SK-N-SH treated with all-trans-retinoic acid at 6 μM for 48 hours (cell line): Measurements from ENCODE around the gene SERTAD1.
"Not testable (repeated sequence)": the region's sequence is repeated elsewhere in the genome, so short reads cannot be mapped to it uniquely, and the experiment has no call there.

Experiments
- ARNTL ChIP-seq: fragments of 450-650 bp; formaldehyde crosslinking; IDR thresholded peaks from 2 replicates; pipeline ENCODE4 v1.5.0; 2020; ENCODE audit warnings: low read depth, mild to moderate bottlenecking, moderate library complexity, borderline replicate concordance
- BACH2 ChIP-seq: fragments of 250-450 bp; sonication (Bioruptor Pico); IDR thresholded peaks from 2 replicates; pipeline ENCODE4 v1.9.0; 2021; ENCODE audit warnings: mild to moderate bottlenecking, borderline replicate concordance
- ISL1 ChIP-seq: fragments of 250-450 bp; sonication (Bioruptor Pico); IDR thresholded peaks from 2 replicates; pipeline ENCODE4 v2.1.2; 2022; ENCODE audit warnings: mild to moderate bottlenecking, moderate library complexity
- PATZ1 ChIP-seq: fragments of 250-450 bp; sonication (Bioruptor Pico); IDR thresholded peaks from 2 replicates; pipeline ENCODE4 v1.8.0; 2020; ENCODE audit warnings: mild to moderate bottlenecking, moderate library complexity, borderline replicate concordance
- PPARA ChIP-seq: fragments of 250-450 bp; sonication (Bioruptor Pico); IDR thresholded peaks from 2 replicates; pipeline ENCODE4 v1.5.0; 2020; ENCODE audit warnings: mild to moderate bottlenecking, borderline replicate concordance
- TOX ChIP-seq: fragments of 250-450 bp; sonication (Bioruptor Pico); IDR thresholded peaks from 2 replicates; pipeline ENCODE4 v1.8.0; 2021; ENCODE audit warnings: mild to moderate bottlenecking, moderate library complexity, borderline replicate concordance
- ZC3H10 ChIP-seq: fragments of 250-450 bp; sonication (Bioruptor Pico); IDR thresholded peaks from 2 replicates; pipeline ENCODE4 v1.5.1; 2021; ENCODE audit warnings: mild to moderate bottlenecking, moderate library complexity
- ZNF565 ChIP-seq: fragments of 450-650 bp; formaldehyde crosslinking; conservative IDR thresholded peaks from 2 replicates; pipeline ENCODE4 v1.5.0; 2020; ENCODE audit warnings: low read depth, mild to moderate bottlenecking, moderate library complexity
- ZNF70 ChIP-seq: fragments of 450-650 bp; formaldehyde crosslinking; IDR thresholded peaks from 2 replicates; pipeline ENCODE4 v1.5.0; 2020; ENCODE audit warnings: mild to moderate bottlenecking, moderate library complexity
- TF ChIP-seq, protein P1 (sequence below): fragments of 250-450 bp; sonication (Bioruptor Pico); IDR thresholded peaks from 2 replicates; pipeline ENCODE4 v1.5.1; 2021; ENCODE audit warnings: mild to moderate bottlenecking, moderate library complexity

DNA sequence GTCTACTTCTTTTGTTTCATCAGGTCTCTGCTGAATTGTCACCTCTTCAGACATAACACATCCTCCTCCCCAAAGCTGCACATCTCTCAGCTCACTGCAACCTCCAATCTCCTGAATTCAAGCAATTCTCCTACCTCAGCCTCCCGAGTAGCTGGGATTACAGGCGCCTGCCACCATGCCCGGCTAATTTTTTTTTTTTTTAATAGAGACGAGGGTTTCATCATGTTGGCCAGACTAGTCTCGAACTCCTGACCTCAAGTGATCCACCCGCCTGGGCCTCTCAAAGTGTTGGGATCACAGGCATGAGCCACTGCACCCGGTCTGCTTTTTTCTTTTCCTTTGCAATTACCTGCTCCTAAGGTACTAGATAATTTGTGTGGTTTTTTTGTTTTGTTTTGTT is 7.0 kb upstream of the SERTAD1 start:
- TF ChIP-seq BACH2 (CRISPR knock-in tag); PATZ1 (CRISPR knock-in tag); PPARA (CRISPR knock-in tag); ZNF565; ARNTL (CRISPR knock-in tag); ZC3H10 (CRISPR knock-in tag); ZNF70 (CRISPR knock-in tag); TOX; ISL1 (CRISPR knock-in tag): not testable (repeated sequence)
- TF ChIP-seq, protein P1, sequence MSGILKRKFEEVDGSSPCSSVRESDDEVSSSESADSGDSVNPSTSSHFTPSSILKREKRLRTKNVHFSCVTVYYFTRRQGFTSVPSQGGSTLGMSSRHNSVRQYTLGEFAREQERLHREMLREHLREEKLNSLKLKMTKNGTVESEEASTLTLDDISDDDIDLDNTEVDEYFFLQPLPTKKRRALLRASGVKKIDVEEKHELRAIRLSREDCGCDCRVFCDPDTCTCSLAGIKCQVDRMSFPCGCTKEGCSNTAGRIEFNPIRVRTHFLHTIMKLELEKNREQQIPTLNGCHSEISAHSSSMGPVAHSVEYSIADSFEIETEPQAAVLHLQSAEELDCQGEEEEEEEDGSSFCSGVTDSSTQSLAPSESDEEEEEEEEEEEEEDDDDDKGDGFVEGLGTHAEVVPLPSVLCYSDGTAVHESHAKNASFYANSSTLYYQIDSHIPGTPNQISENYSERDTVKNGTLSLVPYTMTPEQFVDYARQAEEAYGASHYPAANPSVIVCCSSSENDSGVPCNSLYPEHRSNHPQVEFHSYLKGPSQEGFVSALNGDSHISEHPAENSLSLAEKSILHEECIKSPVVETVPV (CRISPR knock-in tag): not testable (repeated sequence)
